HG02678 (cell line): ENCODE results near the gene AGBL1.
"Not testable (repeated sequence)": the region's sequence is repeated elsewhere in the genome, so short reads cannot be mapped to it uniquely, and the experiment has no call there.

ENCODE experiments used
- ATAC-seq: cut with Tn5 transposase; IDR thresholded peaks from one replicate; pipeline ENCODE4 v1.9.1; 2021; ENCODE audit warnings: mild to moderate bottlenecking, moderate library complexity; ENCODE audit not compliant: unreplicated experiment

The AGBL1 gene

DNA sequence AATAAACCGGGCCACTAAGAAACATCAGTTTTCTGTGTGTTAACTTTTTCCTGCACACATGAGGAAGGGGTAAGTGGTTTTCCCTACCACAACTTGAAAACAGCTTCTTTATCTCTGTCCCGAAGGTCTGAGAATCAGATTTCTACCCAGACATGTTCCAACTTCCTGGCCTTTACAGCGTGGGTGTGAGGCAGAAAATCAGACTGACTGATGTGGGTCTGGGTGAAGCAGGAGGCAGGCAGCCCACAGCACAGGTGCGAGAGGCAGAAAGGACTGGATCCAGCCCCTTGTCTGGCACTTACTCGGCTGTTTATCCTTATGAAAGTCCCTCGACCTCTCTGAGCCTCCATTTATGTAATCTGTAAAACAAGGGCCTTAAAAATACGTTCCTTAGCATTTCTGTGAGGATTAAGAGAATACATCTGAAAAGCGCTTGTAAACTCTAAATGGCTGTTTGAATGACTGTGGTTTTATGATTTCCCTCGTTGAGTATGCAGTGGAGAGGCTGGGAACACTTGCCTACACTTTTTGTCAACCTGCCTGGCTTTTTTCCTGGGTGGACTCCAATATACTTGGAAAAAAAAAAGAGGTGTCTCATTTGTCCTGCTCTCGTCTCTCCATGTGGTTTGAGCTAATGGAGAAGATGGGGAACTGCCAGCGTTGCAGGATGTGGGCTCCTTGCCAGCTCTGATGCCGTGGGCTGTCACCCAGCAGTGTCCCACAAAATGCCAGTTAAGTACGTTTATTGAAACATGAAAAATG is 3.1 kb downstream of the AGBL1 start:
- no peak for ATAC-seq

DNA sequence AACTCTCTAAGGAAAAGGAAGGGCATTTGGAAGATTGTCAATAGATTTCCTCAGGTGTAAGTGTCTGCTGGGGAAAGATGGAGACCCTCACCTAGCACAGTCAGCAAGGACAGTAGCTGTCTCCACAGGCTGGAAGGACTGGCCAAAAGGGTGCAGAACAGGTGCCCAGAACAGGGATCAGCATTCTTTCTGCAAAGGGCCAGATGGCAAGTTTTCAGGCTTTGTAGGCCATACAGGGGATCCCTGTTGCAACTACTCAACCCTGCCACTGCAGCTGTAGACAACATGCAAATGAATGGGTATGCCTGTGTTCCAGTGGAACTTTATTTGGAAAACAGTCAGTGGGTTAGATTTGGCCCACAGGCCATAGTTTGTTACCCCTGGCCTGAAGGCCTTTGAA is 8.1 kb downstream of the AGBL1 start:
- no peak for ATAC-seq

DNA sequence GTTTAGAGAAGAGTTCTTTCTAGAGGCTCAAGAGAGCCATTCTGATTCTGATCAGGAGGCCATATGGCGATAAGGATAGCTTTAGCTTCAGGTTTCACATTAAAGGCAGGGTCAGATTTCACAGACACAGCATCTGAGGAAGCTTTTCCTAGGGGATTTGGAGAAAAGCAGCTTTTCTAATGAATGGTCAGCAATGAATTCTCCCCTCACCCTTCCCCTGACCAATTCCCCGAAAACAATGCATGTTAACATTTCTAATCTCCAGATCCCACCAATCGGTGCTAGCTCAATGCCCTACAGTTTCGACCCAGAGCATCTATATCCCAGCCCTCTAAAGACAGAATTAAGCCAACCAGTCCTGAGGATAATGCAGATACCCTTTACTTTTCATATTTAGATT is 9.8 kb downstream of the AGBL1 start:
- ATAC-seq = no peak

DNA sequence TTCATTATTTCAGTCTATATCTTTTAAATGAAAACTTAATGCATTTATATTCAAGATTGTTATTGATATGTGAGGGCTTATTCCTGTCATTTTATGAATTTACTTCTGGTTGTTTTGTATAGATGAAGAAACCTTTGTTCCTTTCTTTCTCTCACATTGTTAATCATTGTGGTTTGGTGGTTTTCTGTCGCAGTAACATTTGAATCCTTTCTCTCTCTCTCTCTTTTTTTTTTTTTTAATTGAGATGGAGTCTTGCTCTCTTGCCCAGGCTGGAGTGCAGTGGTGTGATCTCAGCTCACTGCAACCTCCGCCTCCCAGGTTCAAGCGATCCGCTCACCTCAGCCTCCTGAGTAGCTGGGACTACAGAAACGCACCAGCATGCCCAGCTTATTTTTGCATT is 22.1 kb downstream of the AGBL1 start:
- ATAC-seq = no peak

DNA sequence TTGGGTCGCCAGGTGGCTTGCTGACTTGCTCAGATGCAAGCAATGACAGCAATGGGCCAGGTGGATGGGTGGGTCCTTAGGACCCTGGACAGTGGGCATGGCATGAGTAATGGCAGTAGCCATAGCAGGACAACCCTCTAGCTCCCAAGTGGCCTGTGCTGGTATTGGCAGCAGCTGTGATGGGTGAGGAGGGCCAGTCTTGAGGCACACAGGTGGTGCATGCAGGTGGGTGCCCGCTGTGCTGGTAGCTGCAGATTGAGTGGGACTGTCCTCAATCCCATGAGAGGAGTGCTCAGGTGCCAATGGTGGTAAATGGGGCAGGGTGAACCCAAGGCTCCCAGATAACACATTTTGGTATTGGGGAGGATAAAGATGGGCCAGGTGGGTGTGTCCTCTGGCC is 24.2 kb downstream of the AGBL1 start:
- no peak for ATAC-seq

DNA sequence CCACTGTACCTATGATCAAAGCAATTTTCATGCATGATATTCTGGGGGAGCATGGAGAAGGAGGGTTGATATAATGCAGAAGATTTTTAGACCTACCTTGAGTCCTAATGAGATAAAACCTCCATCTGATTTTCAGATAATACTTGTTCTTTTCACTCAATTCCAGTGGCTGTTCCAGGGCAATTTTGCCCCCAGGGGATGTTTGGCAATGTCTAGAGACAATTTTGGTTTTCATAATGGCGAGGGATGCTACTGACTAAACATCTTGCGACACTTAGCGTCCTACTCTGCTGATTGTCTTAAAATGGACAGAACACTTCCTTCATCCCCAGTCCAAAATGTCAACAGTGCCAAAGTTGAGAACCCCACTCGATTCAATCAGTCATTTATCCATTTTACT is 26.6 kb downstream of the AGBL1 start:
- ATAC-seq = no peak

DNA sequence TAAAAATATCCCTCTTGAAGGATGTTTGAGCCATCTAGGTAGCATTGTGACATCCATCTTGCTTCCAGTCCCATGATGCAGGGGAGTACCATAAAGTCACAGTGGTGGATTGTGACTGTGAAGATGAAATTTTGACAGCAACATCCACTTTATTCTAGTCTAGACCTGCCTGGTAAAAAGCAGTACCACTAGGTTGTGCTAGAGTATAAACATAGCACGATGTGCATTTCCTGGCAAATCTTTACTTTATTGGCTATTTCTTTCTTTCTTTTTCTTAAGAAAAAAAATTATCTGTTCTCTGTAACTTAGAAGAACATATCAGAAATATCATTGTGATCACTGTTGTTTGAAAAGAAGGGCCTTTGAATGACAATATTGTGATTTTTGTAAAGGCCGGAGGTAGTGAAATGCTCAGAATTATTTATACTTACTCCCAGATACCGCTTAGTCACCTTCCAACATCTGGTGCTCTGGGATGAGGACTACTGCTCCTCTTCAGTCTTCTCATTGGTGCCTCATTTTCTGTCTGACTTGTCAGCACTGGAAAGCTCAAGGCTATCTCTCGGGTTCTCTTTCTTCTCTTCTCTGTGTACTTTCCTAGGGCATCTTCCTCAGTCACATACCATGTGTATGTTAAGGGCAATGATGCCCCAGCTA is 35.6 kb downstream of the AGBL1 start:
- ATAC-seq = no peak

DNA sequence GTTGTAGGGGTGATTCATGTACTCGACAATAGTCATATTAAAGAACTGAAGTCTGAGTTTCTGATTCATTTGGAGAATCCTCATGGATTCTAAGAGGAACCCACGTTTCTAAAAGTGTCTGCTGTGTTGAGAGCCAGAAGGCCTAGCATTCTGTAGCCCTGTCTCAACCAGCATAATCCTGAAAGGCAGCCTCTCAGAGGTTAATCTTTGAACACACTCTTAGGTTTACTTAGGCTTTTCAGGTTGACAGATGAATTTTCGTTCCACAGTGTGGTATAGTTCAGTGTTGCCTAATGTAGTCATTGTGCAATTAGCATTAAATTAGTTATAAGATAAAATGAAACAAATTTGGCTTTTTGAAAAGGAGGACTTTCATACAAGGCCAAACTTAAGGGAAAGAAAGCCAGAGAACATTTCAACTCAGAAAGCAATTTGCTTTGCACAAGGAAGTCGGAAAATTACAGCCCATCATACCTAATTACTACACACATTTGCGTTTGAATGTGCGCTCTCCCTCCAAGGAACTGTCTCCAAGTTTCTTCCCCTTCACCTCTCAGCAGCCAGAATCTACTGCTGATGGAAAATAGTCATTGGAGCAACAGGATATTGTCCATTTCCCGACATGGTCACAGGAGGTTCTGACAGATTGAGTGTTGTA is 42.0 kb downstream of the AGBL1 start:
- ATAC-seq = no peak

DNA sequence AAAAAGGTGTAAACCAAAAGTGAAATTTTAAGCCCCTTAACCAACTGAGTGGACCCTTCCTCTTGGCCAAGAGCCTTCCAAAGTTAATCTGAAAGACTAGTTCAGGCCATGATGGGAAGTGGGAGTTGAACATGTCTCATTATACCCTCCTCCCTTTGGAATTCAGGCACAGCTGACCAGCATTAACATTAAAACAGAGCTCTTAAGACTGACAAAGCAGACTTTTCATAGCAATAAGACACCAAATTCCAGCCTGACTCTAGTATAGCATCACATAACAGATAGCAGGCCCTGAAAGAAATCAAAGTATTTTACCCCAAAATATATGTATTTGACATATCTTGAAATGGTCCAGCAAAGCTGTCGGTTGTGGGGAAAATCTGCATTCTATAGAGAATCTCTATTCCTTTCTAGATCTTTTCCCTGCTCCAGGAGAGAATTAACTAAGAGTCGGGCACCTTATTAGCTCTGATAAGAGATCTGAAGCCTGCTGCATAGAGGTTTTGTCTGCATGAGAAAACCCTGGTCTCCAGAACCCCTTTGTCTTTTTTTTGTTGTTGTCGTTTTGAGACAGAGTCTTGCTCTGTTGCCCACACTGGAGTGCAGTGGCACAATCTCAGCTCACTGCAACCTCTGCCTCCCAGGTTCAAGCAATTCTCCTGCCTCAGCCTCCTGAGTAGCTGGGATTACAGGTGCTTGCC is 43.2 kb downstream of the AGBL1 start:
- ATAC-seq = not testable (repeated sequence)

DNA sequence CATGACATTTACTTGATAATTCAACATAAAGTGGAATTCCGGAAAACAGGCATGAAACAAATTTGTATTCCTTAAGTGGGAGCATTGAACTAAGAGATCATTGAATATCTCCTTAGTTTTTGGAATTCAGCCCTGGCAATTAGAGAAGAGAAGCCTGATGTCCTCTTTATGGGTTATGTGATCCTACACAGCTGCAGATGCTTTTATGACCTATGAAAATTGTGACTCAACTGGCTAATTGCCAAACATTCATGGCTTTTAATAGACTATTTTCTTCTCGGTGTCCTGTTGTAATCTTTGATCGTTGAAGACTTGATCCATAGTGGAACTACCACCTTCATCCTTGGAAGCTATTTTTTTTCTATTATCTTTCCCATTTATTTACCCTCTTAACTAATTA is 46.1 kb downstream of the AGBL1 start:
- ATAC-seq = no peak

DNA sequence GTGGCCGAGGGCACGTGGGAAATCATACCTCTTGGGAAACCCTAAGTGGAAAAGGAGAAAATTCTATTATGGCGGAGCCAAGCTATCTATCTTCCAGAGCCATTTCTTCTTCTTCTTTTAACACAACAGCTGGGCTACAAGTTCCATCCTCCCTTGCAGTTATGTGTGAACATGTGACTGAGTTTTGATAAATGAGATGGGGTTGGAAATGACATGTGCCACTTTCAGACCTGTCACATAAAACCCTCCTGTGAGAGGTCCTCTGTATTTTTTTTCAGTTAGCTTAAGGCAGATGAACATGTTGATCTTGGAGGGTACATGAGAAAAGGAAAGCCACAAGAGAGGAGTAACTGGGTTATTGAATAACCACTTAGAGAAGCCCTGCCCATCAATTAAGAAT is 47.9 kb downstream of the AGBL1 start:
- ATAC-seq = no peak

DNA sequence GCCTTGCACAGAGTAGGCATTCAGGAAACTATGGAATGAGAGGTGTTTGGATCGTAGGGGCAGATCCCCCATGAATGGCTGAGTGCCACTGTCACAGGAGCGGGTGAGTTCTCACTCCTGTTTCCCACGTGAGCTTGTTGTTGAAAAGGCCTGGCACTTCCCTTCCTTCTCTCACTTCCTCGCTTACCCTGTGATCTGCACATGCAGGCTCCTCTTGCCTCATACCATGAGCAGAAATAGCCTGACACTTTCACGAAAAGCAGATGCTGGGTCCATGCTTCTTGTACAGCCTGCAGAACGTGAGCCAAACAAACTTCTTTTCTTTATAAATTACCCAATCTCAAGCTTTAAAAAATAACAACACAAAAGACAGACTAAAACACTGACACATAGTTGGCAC is 55.4 kb downstream of the AGBL1 start:
- no peak for ATAC-seq

DNA sequence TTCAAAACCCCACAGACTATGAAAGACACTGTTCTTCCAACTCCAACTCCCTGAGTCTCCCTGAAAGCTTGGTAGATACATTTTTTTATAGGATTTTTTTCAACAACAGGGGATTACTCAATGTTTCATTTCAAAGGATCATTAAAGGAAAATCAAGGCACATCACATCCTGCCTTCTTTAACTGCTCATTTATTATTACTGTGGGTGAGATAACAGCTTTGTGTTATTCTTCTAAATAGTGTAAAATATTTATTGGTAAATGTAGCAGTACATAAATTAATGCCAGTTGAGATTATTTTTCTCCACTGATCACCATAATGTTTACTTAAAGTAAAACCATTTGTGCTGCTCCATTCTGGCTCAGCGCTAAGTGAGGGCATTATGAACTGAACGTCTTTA is 57.2 kb downstream of the AGBL1 start:
- no peak for ATAC-seq

DNA sequence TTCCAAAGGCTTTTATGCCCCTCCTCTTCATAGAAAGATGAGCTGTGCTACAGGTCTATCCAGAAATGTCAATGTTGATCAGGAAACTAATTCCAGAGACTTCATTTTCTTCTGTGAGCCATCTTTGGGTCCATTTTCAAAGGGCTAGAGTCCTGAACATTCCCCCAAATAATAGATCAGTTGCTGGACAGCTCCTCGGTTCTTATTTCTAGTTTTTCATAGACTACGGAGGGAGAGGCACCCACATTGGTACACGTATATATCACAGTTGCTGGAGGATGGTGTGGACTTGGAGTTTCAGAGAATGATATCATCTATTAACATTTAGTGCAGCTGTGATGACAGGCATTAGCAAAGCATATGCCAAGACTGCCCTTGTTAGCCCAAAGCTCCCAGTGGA is 59.1 kb downstream of the AGBL1 start:
- no peak for ATAC-seq

DNA sequence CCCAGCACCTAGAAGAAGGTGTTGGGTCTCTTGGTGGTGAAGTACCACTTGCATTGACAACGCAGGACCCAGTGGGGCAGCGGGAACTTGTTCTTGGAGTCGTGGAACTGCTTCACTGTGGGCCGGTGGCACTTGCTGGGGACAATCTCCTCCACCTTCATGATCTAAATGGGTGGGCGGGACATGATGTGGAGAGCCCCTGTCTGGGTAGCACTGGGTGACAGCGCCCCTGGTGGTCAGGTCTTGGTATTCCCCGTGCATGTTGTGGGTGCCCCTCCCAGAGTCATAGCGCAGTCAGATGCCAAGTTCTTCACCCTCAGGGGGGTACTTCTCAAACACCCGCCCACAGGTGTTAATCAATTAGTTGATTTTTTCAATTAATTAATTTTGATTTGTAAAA is 60.2 kb downstream of the AGBL1 start:
- no peak for ATAC-seq

DNA sequence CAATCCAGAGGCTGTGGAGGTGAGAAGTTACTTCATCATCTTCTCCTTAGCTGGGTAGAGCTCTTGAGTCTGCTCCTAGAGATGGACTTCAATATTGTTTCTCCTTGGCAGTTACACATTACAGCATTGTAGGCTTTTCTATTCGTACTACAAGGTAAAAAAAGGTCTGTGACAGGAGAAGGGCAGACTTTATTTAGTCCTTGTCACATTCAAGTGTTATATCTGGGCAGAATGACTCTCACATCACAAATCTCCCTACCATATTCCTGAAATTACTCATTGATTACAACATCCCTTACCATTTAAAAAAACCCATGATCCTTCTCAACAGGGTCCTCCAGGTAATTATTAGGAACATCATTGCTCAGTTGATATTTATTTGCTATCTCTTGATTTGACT is 75.0 kb downstream of the AGBL1 start:
- no peak for ATAC-seq

DNA sequence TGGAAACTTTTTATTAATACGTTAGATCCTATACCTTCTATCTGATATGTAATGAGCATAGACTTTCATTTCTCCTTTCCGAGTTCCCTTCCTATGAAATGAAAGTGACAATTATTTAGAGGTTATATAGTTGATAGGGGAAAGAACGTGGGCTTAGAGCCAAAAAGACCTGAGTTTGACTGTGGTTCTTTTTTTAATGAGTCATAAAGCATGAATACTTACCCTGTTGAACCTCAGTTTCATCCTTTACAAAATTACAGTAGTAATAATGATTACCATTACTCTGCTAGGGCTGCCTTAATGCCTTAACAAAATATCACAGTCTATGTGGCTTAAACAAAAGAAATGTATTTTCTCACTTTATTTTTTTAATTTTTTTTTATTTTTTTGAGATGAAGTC is 75.9 kb downstream of the AGBL1 start:
- no peak for ATAC-seq

DNA sequence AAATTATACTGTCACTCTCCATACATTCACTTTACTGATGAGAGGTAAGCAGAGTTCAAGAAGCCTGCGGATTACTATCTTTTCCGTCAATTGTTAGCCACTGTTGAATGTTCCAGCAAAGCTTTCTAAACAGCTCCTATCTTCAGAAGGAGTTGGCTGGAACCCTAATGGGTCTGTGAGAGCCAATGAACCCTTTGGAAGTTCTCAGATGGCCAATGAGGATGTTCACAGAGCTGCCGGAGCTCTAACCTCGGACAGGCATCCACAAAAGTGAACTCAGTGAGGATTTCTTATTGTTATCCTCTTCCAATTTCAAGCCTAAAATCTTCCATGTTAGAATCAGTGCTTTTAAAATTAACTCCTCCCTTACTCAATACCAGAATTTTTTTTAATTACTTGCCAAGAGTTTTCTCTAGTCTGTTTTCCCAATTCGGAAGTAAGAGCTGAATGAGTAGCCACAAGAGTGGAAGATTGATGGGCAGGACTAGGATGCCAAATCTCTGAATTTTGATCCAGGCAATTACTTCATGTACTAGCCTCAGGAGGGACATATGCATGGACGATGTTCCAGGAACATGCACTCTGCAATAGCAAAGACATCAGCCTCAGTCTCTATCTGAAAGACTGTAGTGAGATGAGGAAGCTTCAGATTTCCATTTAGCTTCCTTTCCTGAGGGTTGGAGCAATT is 78.1 kb downstream of the AGBL1 start:
- no peak for ATAC-seq

DNA sequence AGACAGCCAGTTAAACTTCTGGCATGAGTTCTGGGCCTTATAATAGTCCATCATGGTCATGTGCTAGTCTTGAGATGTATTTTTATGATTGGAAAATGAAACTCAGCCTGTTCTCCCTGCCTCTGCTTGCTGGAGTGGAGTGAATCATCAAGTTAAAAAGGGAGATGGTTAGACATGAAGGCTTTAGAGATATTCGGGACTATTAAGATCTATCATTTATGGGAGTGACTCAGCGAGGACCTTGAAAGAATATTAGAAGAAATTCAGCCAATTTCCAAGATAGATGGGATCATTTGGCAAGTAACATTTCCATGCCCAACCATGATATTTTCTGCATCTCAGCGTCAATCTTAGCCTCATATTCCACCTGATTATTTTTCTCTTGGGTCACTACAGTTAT is 79.8 kb downstream of the AGBL1 start:
- ATAC-seq = no peak

DNA sequence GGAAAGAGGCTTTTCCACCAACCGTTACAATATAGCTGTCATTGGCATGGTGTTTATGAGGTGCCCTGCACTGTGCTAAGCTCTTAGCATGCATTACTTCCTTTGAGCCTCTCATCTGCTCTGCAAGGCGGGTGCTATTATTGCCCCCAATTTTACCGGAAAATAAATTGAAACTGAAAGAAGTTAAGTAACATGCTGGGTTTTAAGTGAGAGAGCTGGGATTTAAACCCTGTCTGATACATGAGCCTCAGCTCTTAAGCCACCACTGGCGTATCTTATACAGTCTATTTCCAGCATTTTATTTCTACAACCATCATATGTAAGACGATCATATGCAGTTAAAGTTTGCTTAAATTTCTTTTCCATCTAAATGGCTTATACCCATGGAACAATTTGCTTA is 81.6 kb downstream of the AGBL1 start:
- ATAC-seq = no peak

DNA sequence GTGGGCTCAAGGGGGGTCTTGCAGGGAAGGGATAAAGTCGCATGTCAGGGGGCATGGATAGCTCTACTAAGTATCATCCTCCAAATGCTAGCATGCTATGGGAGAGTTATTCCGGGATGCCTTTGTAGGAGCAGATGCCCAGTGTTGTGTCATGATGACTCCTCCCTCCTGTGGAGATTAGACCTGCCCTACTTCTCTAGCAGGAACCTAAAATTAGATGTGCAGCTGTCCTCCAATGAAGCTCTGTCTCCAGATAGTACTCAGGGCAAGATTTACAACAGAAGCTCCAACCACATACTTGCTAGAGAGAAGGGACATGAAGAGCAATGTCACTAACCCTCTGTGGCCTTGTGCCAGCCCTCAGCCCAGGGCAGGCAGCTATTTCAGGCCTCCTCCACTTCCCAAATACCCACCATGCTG is 82.5 kb downstream of the AGBL1 start:
- no peak for ATAC-seq
